HG03108 (cell line): ENCODE measurements around the gene FASTK.
"Not testable (repeated sequence)": the region's sequence is repeated elsewhere in the genome, so short reads cannot be mapped to it uniquely, and the experiment has no call there.

ENCODE experiments used
- ATAC-seq: cut with Tn5 transposase; IDR thresholded peaks from one replicate; pipeline ENCODE4 v1.9.1; 2021; ENCODE audit warnings: moderate library complexity; ENCODE audit not compliant: unreplicated experiment

The FASTK gene

GRCh38 chr7:151053751-151054150 is 26.9 kb downstream of the FASTK start:
- no peak for ATAC-seq

DNA sequence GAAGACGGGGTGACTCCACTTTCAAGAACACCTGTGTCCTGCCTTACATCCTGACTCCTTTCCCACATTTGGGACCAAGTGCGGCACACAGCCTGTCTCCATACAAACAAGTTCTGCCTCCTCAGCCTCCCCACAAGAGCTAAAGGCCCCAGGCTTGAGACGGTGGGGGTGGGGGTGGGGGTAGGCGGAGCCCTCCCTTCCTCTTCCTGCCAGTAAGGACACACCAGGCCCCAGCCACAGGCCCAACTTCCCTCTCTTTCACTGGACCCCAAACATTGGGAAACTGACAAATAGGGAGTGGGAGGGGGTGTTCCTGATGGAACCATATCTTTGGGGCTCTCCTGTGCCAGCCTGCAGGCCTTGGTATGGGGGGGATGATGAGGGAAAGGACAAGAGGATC is 27.5 kb downstream of the FASTK start:
- ATAC-seq, result no peak

- ATAC-seq, result no peak
Observed at GRCh38 chr7:151051108-151051507, 29.5 kb downstream of the FASTK start.

GRCh38 chr7:151048911-151049463 is 31.6 kb downstream of the FASTK start:
- ATAC-seq, result no peak

DNA sequence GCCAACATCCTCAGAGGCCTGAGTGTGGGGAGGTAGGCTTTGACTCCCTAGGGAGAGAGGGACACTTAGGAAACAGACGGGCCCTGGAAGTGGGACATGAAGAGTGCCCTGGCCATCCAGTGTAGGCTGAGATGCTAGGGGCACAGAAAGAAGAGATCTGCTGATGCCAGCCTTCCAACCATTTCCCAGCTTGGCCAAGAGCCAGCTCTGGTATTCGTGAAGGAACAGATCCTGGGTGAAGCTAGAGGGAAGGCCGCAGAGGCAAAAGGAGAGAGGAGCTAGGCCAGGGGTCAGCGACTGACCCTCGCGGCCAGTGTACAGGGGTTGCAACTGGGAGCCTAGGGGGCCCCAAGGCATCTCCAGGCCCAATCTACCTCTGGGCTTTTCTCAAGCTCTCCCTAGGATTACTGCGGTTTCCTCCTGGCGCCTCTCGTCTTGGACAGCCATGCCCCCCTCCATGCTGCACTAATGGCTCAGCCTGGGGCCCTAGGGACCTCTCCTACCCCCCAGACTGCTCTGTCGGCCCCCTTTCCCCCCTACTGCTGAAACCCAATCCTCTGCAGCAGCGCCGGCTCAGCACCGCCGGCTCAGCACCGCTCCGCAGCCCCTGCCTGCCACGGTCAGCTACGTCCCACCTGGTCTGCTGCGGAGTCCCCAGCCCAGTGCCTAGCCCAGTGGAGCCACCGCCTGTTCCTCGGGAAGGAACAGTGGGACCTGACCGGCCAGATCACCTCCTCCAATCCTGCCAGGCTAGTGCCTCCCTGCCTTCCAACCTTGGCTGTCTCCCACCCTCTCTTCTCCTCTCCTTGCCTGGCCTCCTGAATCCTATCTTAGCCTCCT is 32.4 kb downstream of the FASTK start, which contains the start of gene ASIC3:
Gene ASIC3 (plus strand): TSS at position 556 of the 840 bp plus-strand sequence. CDS start 355 bp downstream, outside the sequence.
- no peak for ATAC-seq

DNA sequence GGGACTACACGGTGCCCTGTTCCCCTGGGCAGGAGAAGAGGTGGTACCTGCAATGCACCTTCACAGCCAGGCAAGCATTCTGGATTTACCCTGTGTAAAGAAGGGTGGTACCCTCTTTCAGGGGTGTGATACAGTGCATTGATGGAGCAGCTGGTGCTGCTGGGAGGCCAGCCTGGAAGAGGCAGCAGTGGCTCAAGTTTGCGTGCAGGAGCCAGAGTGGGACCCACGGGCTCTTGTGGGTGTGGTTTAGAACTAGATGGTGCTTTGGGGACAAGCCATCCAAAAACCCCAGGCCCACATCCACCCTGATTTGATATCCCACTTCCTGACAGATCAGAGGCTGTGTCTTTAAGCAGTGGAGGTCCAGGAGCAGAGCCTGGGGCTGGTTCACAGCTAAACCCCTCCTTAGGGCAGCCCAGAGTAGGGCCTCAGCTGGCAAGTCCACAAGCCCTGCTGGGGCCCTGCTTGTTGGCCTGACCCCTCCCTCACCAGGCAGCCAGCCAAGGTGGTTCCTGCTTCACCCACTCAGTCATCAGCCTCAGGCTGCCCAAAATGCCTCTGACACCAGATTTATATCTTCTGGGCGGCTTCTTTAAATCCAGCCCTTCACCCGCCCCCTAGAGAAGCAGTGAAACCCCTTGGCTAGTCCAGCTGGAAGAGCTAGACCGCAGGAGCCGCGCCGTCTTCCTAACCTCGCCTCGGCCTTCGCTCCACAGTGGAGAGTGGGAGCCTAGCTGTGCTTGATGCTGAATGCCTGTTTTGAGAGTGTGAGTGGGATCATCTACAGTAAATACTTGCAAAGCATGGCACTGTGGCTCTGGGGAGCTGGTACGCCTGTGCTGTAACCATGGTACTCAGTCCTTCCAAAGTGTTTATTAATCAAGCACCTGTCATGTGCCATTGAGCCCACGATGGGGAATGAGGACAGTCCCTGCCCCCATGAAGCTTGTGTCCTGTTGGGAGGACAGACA is 33.7 kb downstream of the FASTK start:
- no peak for ATAC-seq

GRCh38 chr7:151045967-151046366 is 34.6 kb downstream of the FASTK start:
- no peak for ATAC-seq

DNA sequence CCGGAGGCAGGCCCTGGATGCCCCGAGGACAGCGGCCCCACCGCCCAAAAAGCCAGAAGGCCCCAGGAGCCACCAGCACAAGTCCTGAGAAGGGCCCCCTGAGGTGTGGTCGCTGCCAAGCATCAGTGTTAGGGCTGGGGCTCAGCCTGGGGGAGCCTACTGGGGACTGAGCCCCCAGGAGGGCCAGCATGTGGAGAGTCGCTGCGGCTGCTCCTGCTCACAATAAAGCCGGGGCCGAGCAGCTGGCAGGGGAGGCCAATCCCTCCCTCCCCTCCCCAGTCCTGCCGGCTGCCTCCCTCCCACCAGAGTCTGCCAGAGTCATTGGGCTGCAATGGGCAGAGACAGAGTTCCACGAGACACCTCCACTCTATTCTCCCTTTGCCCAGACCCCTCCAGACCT is 35.3 kb downstream of the FASTK start:
- no peak for ATAC-seq

DNA sequence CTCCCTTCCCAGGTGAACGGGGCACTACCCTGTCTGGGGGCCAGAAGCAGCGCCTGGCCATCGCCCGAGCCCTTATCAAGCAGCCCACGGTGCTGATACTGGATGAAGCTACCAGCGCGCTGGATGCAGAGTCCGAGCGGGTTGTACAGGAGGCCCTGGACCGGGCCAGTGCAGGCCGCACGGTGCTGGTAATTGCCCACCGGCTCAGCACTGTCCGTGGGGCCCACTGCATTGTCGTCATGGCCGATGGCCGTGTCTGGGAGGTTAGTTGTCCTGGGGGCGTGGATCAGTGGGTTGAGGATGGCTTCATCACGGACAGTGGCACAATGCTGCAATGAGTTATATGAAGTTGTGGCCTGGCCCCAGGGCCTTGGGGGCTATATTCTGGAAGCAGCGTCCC is 36.6 kb downstream of the FASTK start:
- ATAC-seq, result no peak

DNA sequence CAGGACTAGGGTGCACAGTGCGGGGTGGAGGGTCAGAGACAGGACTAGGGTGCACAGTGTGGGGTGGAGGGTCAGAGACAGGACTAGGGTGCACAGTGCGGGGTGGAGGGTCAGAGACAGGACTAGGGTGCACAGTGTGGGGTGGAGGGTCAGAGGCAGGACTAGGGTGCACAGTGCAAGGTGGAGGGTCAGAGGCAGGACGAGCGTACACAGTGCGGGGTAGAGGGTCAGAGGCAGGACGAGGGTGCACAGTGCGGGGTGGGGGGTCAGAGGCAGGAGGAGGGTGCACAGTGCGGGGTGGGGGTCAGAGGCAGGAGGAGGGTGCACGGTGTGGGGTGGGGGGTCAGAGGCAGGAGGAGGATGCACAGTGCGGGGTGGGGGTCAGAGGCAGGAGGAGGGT is 37.2 kb downstream of the FASTK start:
- not testable (repeated sequence) for ATAC-seq

DNA sequence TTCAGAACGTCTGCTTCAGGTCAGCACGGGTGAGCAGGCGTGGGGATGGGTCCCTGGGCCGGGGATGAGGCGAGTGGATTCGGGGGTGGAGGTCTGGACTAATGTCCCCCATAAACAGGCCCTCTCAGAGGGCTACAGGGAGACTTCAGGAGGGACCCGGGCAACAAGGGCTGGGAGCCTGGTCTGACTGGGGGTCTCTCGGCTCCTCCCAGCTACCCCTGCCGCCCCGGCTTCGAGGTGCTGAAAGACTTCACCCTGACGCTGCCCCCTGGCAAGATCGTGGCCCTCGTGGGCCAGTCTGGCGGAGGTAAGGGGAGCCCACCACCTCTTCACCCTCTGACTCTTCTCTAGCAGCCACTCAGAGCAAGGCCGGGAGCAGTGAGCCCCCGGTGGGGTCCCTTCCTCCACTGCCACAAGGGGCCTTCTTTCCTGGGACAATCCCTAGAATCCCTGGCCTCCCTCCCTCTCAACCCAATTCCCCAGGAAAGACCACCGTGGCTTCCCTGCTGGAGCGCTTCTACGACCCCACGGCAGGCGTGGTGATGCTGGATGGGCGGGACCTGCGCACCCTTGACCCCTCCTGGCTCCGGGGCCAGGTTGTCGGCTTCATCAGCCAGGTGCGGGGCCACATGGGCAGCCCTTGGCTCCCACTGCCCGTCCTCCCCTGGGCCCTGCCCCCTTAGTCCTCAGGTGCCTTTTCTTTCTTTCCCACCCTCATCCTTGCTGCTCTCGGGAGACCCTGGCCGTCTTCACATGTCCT is 39.8 kb downstream of the FASTK start:
- ATAC-seq, result no peak

DNA sequence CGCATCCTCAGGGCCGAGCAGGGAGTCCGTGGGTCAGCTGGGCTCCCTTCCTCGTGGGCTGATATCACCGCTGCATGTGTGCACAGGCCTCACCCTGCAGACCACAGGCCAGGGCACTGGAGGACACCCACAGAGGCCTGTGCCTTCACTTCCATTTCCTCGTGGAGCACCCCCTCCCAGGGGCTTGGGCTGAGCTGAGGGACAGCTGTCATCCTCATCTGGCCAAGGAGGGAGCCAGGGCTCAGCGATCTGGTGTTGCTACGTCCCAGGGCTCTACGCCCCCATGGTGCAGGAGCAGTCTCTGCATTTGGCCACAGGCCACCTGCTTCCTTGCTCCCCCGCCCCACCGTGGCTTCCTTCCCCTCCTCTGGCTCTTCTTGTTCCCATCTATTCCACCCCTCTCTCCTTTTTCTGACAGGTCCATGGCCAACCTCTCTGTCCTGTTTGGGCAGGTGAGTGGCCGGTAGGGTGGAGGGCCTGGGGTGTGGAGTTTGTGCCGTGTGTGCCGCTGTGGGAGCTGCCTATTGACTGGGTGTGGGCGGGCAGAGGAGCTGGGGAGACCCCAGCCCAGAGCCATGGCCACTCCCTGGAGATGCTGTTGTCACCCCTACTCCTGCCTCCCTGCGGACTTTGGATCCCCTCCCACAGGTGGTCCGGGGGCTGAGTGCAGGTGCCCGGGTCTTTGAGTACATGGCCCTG is 40.6 kb downstream of the FASTK start:
- ATAC-seq, result no peak

DNA sequence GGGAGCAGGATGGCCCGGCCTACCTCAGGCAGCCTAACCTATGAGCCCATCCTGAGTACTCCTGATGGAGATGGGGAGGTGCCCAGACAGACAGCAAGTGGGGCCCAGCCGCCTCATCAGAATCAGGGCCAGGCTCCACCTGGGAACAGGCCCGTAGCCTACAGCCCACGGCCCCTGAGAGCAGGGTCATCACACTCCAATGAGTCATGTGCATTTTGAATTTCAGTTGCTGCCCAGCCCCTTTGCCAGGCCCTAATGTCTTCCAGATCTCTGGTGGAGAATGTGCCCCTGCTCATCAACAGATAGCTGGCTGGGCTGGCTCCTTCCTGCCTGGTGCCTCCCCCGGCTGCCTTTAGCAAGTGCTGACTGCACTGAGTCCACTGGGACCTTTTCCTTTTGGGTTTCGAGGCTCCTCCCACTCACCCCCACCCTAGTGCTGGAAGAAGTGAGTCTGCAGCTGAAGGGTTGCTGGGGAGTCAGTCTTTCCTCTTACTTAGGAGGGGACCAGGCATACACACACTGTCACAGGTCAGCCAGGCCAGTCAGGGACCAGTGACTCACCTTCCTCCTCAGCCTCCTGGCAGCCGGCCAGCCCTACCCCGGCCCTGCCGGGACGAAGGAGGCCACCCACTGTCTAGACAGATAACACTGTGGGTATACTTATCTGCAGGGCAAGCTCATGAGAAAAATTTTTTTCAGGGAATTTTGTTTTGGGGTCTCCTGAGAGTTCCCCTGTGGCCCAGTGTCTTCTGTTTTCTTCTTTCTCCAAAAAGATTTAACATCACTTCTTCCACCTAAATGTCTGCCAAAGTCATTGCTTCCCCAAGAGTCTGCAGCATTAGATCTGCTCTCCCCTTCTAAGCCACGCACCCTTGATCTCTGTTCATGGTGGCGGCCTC is 41.4 kb downstream of the FASTK start:
- ATAC-seq, result peak; percentile 56

- no peak for ATAC-seq
Observed at GRCh38 chr7:151035902-151036301, 44.7 kb downstream of the FASTK start.

DNA sequence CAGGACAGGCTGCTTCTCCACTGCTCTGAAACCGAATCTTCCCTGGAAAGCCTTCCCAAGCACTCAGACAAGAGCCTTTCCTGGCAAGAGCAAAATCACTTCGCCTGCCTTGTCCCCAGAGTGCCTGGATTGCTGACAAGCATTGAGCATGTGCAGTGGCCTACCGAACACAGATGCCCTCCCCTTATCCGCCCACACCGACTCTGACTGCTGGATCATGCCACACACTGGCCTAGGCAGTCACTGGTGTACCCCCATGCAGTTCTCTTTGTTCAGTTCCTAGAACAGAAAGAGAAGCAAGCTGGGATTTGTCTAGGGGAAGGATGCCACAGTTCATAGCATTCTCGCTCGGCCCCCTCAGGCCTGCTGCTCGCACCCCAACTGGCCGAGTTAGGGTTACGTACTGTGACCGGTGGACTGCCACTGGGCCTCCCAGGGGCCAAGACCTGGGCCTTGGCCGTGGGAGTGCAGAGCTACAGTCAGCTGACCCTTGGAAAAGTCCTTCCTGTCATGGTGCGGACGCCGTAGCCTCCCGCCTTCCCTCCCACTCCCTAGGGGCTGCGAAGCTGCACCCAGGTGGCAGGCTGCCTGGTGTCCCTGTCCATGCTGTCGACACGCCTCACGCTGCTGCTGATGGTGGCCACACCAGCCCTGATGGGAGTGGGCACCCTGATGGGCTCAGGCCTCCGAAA is 45.4 kb downstream of the FASTK start:
- ATAC-seq, result no peak

DNA sequence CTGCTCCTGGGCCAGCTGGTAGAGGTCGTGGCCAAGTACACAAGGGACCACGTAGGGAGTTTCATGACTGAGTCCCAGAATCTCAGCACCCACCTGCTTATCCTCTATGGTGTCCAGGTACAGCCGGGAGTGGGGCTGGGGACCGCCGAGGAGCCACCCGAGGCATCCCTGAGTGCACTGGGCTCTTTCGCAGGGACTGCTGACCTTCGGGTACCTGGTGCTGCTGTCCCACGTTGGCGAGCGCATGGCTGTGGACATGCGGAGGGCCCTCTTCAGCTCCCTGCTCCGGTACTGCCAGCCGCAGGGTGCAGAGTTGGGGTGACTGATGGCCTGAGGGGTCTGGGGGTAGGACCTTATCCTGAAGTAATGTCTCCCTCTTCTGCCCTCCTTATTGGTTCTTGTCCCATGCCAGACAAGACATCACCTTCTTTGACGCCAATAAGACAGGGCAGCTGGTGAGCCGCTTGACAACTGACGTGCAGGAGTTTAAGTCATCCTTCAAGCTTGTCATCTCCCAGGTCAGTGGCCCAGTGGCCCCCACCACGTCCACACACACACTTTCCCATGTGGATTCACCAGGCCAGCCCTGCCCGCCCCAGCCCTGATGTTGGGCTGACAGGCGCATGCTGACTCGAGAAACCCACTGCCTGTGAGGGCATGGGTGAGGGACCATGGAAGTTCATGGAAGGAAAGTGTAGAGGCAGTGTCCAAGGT is 46.1 kb downstream of the FASTK start:
- ATAC-seq, result no peak

DNA sequence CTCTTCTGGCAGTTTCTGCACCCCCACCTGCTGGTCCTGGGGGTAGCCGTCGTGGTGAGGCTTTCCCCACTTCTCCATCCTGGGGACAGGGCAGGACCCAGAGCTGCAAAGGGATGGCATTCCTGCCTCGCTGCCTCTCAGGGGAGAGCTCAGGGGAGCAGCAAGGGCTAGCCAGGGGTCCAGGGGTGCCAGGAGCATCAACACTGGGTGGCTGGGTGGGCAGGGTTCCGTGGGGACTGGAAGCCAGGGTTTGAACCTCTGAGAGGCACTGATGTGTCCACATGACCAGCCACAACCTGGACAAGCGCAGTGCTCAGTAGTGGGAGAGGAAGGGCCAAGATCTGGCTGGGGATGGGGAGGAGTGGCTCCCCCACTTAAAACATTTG is 46.8 kb downstream of the FASTK start:
- no peak for ATAC-seq
